PFSK-1 (cell line): ENCODE measurements around the gene DNAH11.

ENCODE experiments used
- FOXP2 ChIP-seq: optimal IDR thresholded peaks from 2 replicates; pipeline ENCODE3; 2011; ENCODE audit warnings: borderline replicate concordance, control low read depth, inconsistent platforms; ENCODE audit not compliant: insufficient read depth; ENCODE audit errors: extremely low read length, extremely low read depth
- POLR2AphosphoS5 ChIP-seq: IDR thresholded peaks from 2 replicates; pipeline ENCODE4 v1.6.1; 2012; ENCODE audit warnings: low read depth, mild to moderate bottlenecking, control low read depth, low read length, moderate library complexity
- REST ChIP-seq, 2 experiments: IDR thresholded peaks; 2 replicates each; pipeline versions ENCODE4 v1.6.1 to v1.8.0; 2011 to 2012; ENCODE audit warnings: low read depth in 2 of 2, low read length in 2 of 2, control low read depth in 1 of 2, inconsistent platforms in 1 of 2, mild to moderate bottlenecking in 1 of 2, moderate library complexity in 1 of 2; ENCODE audit not compliant: insufficient read depth in 1 of 2
- SIN3A ChIP-seq: IDR thresholded peaks from 2 replicates; pipeline ENCODE4 v1.6.1; 2012; ENCODE audit warnings: mild to moderate bottlenecking, low read length, moderate library complexity, borderline replicate concordance; ENCODE audit not compliant: insufficient read depth
- TAF1 ChIP-seq: IDR thresholded peaks from 2 replicates; pipeline ENCODE4 v1.6.1; 2012; ENCODE audit warnings: low read length, control low read depth, borderline replicate concordance; ENCODE audit not compliant: insufficient read depth

Gene DNAH11

DNA sequence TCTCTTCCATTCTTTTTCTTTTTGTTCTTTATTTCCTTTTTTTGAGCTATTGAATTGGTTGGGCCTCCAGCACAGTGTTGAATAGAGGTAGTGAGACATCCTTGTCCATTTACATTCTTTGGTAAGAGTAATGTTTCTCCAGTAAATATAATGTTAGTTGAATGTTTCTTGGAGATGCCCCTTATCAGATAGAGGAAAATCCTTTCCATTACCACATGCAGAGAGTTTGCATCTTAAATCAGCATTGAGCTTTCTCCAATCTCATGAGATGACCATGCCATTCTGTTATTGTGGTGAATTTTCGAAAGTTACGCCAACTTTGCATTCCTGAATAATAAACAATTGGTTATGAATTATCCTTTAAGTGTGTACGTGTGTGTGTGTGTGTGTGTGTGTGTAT lies 127.7 kb downstream of the DNAH11 start:
- TF ChIP-seq TAF1 (no peak), REST (IDR thresholded peaks at IDR 0.05; ENCODE audit: insufficient read depth in 1 of 2, low read depth in 2 of 2, low read length in 2 of 2) (no peak), FOXP2 (no peak), SIN3A (no peak), POLR2AphosphoS5 (no peak)

DNA sequence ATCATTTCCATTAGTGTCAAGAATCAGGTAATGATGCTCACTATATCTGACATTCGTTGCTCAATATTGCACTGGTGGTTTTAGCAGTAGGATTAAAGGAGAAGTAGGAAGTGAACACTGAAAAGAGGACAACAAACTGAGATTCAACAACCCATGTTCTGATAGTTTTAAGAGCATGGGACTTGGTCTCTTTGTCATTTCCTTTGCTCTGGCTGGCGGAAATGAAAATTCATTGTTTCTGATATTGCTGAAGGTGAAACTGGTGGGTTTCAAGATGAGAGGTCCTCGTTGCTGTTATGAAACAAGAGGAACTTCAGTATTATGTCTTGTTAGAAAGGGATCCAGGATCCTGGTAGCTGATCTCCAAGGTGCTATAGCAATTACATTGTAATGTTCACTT lies 129.0 kb downstream of the DNAH11 start:
- TF ChIP-seq REST (IDR thresholded peaks at IDR 0.05; ENCODE audit: insufficient read depth in 1 of 2, low read depth in 2 of 2, low read length in 2 of 2) (no peak), FOXP2 (no peak), TAF1 (no peak), SIN3A (no peak), POLR2AphosphoS5 (no peak)

GRCh38 chr7:21675255-21675654 lies 132.4 kb downstream of the DNAH11 start:
- no peak for TF ChIP-seq FOXP2
- no peak for TF ChIP-seq SIN3A
- TF ChIP-seq POLR2AphosphoS5: no peak
- no peak for TF ChIP-seq TAF1
- no peak for TF ChIP-seq REST (IDR thresholded peaks at IDR 0.05; ENCODE audit: insufficient read depth in 1 of 2, low read depth in 2 of 2, low read length in 2 of 2)

DNA sequence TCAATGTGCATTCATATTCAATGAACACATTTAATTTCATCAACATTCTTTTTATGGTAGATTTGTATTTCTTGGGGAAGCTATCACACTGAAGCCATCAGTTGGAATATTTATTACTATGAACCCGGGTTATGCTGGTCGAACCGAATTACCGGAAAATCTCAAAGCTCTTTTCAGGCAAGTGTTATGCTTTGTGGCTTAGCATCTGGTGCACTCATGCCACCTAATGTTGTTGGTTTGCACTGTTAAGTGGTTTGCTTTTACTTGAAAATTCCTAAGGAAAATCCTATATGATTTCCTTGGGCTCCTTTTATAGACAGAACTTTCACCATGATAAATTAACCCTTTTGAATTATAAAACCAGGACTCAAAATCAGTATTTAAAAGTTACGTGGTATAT lies 147.9 kb downstream of the DNAH11 start:
- TF ChIP-seq TAF1 (no peak), REST (IDR thresholded peaks at IDR 0.05; ENCODE audit: insufficient read depth in 1 of 2, low read depth in 2 of 2, low read length in 2 of 2) (no peak)

- TF ChIP-seq REST (IDR thresholded peaks at IDR 0.05; ENCODE audit: insufficient read depth in 1 of 2, low read depth in 2 of 2, low read length in 2 of 2) (no peak), SIN3A (no peak), TAF1 (no peak), FOXP2 (no peak), POLR2AphosphoS5 (no peak)
Measured at GRCh38 chr7:21702303-21702702, 159.5 kb downstream of the DNAH11 start.
